H1 (cell line): Measurements from ENCODE around the gene VAPA. TPM values are rescaled to one million over a fixed set of nuclear protein-coding genes. Genes with fewer than 3 reads are reported as not detected.

Experiments
- CTCF ChIA-PET: fragments of 300-600 bp; sonication (Branson Sonifier 250); formaldehyde crosslinking; loops from one replicate; lab custom pipeline; 2021; ENCODE audit not compliant: partially characterized antibody; lab: Charles Lee
- POLR2A ChIA-PET: fragments of 300-600 bp; sonication (Branson Sonifier 250); formaldehyde crosslinking; loops from one replicate; lab custom pipeline; 2021; ENCODE audit warnings: inconsistent platforms; ENCODE audit not compliant: partially characterized antibody; lab: Charles Lee
- DNase-seq, 2 experiments: peaks; one replicate each; pipeline versions ENCODE4 v3.0.0 to v3.0.0-alpha.2; 2010 to 2022; ENCODE audit warnings: low spot score in 2 of 2, low read depth in 1 of 2, mixed read lengths in 1 of 2
- FAIRE-seq: peaks from 2 replicates; lab custom pipeline; 2011; peaks lifted over from hg19 to GRCh38; lab: Jason Lieb, UNC
- H2AFZ ChIP-seq: 2 replicates; pipeline ENCODE4 v1.8.1; 2012; ENCODE audit warnings: low read length, inconsistent platforms
- H2AK5ac ChIP-seq: 2 replicates; pipeline ENCODE4 v1.6.1; 2013; ENCODE audit warnings: low read depth, low read length
- H2BK120ac ChIP-seq: replicated peaks from 2 replicates; pipeline ENCODE3; 2013; ENCODE audit warnings: low read depth, low read length, inconsistent platforms
- H2BK12ac ChIP-seq: 2 replicates; pipeline ENCODE4 v1.6.1; 2013; ENCODE audit warnings: low read depth, low read length
- H2BK15ac ChIP-seq: 2 replicates; pipeline ENCODE4 v1.6.1; 2013; ENCODE audit warnings: low read length
- H2BK20ac ChIP-seq: 2 replicates; pipeline ENCODE4 v1.6.1; 2013; ENCODE audit warnings: low read length
- H2BK5ac ChIP-seq: 2 replicates; pipeline ENCODE4 v1.6.1; 2013; ENCODE audit warnings: low read depth, low read length
- H3K14ac ChIP-seq: 2 replicates; pipeline ENCODE4 v1.6.1; 2013; ENCODE audit warnings: inconsistent platforms; ENCODE audit not compliant: insufficient read length
- H3K18ac ChIP-seq: 2 replicates; pipeline ENCODE4 v1.6.1; 2013; ENCODE audit warnings: low read length; ENCODE audit errors: extremely low read depth
- H3K23ac ChIP-seq: 2 replicates; pipeline ENCODE4 v1.6.1; 2013; ENCODE audit warnings: inconsistent platforms; ENCODE audit not compliant: insufficient read length
- H3K23me2 ChIP-seq: 2 replicates; pipeline ENCODE4 v1.6.1; 2013; ENCODE audit warnings: low read depth, low read length
- H3K27ac ChIP-seq: 2 replicates; pipeline ENCODE4 v1.6.1; 2011; ENCODE audit warnings: low read depth, low read length, inconsistent platforms
- H3K27me3 ChIP-seq, 4 experiments: replicated peaks in 1 of 4; 1 replicate in 1 of 4; 2 replicates in 3 of 4; pipeline versions ENCODE4 v1.6.1 to v1.8.1; 2011 to 2013; ENCODE audit warnings: low read length in 3 of 4, mild to moderate bottlenecking in 3 of 4, inconsistent platforms in 2 of 4, mixed read lengths in 2 of 4, moderate library complexity in 1 of 4; ENCODE audit not compliant: control insufficient read depth in 3 of 4, insufficient read depth in 3 of 4; ENCODE audit errors: extremely low read depth in 1 of 4
- H3K36me3 ChIP-seq, 4 experiments: 2 replicates each; pipeline versions ENCODE4 v1.6.1 to v1.8.1; 2011 to 2013; ENCODE audit warnings: mild to moderate bottlenecking in 4 of 4, low read length in 3 of 4, moderate library complexity in 2 of 4, control low read depth in 1 of 4, inconsistent platforms in 1 of 4; ENCODE audit not compliant: insufficient read depth in 4 of 4, control insufficient read depth in 2 of 4
- H3K4ac ChIP-seq: replicated peaks from 2 replicates; pipeline ENCODE3; 2013; ENCODE audit warnings: low read length, low read depth, mixed read lengths, inconsistent platforms; ENCODE audit not compliant: insufficient read length
- H3K4me1 ChIP-seq, 4 experiments: replicated peaks in 1 of 4; 1 replicate in 1 of 4; 2 replicates in 3 of 4; pipeline versions ENCODE4 v1.6.1 to v1.8.1; 2011 to 2013; ENCODE audit warnings: low read length in 3 of 4, inconsistent platforms in 2 of 4, mixed read lengths in 1 of 4; ENCODE audit not compliant: insufficient read depth in 4 of 4, control insufficient read depth in 3 of 4
- H3K4me2 ChIP-seq, 2 experiments: 2 replicates each; pipeline versions ENCODE4 v1.6.1 to v1.8.1; 2011 to 2013; ENCODE audit warnings: low read depth in 2 of 2, low read length in 2 of 2, control low read depth in 1 of 2, inconsistent platforms in 1 of 2, mild to moderate bottlenecking in 1 of 2; ENCODE audit not compliant: insufficient read depth in 1 of 2
- H3K4me3 ChIP-seq, 4 experiments: fragments of 200-600, 300-600 bp in 1 of 4; sonication (generic), shearing (Covaris generic), sonication (Bioruptor Twin) in 1 of 4; 2 replicates each; pipeline versions ENCODE4 v1.5.1 to v1.8.1; 2011 to 2016; ENCODE audit warnings: low read length in 4 of 4, low read depth in 3 of 4, control low read depth in 2 of 4, inconsistent platforms in 2 of 4, mild to moderate bottlenecking in 2 of 4, mixed read lengths in 1 of 4, moderate library complexity in 1 of 4; ENCODE audit not compliant: insufficient read depth in 2 of 4; ENCODE audit errors: extremely low read depth in 1 of 4
- H3K56ac ChIP-seq: replicated peaks from 2 replicates; pipeline ENCODE3; 2013; ENCODE audit warnings: low read depth, mild to moderate bottlenecking, mixed read lengths, low read length, inconsistent platforms; ENCODE audit not compliant: insufficient read length
- H3K79me1 ChIP-seq: 2 replicates; pipeline ENCODE4 v1.6.1; 2013; ENCODE audit warnings: low read depth, low read length, control low read depth
- H3K79me2 ChIP-seq, 2 experiments: 2 replicates each; pipeline versions ENCODE4 v1.6.1 to v1.8.1; 2012 to 2013; ENCODE audit warnings: low read length in 2 of 2, mild to moderate bottlenecking in 2 of 2, inconsistent platforms in 1 of 2; ENCODE audit not compliant: insufficient read depth in 2 of 2, control insufficient read depth in 1 of 2
- H3K9ac ChIP-seq, 4 experiments: replicated peaks in 1 of 4; 1 replicate in 1 of 4; 2 replicates in 3 of 4; pipeline versions ENCODE4 v1.6.1 to v1.8.1; 2011 to 2013; ENCODE audit warnings: low read depth in 3 of 4, low read length in 3 of 4, control low read depth in 2 of 4, mild to moderate bottlenecking in 2 of 4, moderate library complexity in 2 of 4, inconsistent platforms in 1 of 4; ENCODE audit errors: extremely low read depth in 1 of 4
- H3K9me3 ChIP-seq, 2 experiments: 2 replicates each; pipeline versions ENCODE4 v1.6.1 to v1.8.1; 2012 to 2013; ENCODE audit warnings: mild to moderate bottlenecking in 2 of 2, moderate library complexity in 2 of 2, control low read depth in 1 of 2, inconsistent platforms in 1 of 2, low read depth in 1 of 2, low read length in 1 of 2, mixed read lengths in 1 of 2; ENCODE audit not compliant: insufficient read depth in 2 of 2
- H4K20me1 ChIP-seq, 2 experiments: replicated peaks in 1 of 2; 2 replicates each; pipeline versions ENCODE3 to v1.8.1; 2011 to 2013; ENCODE audit warnings: inconsistent platforms in 2 of 2, low read length in 2 of 2, mild to moderate bottlenecking in 1 of 2; ENCODE audit not compliant: insufficient read depth in 2 of 2, control insufficient read depth in 1 of 2
- H4K5ac ChIP-seq: 2 replicates; pipeline ENCODE4 v1.6.1; 2013; ENCODE audit warnings: low read length, low read depth, mixed read lengths, inconsistent platforms; ENCODE audit not compliant: insufficient read length
- H4K8ac ChIP-seq: 2 replicates; pipeline ENCODE4 v1.8.0; 2013; ENCODE audit warnings: mild to moderate bottlenecking, moderate library complexity, low read length, inconsistent platforms; ENCODE audit not compliant: insufficient read depth; ENCODE audit errors: extremely low read depth
- H4K91ac ChIP-seq: replicated peaks from 2 replicates; pipeline ENCODE3; 2013; ENCODE audit warnings: low read length, mixed read lengths, inconsistent platforms; ENCODE audit not compliant: insufficient read length
- TAF1 ChIP-seq: IDR thresholded peaks from 2 replicates; pipeline ENCODE4 v1.6.1; 2011; ENCODE audit warnings: mild to moderate bottlenecking, low read depth, low read length
- USF2 ChIP-seq: IDR thresholded peaks from 2 replicates; pipeline ENCODE4 v1.6.1; 2011; ENCODE audit warnings: low read length, improper control_type of control experiment
- WGBS, 2 experiments: shearing (Covaris generic) in 1 of 2; methylation state at CpG; one replicate each; pipeline versions ENCODE4 v1.1.6 to v1.1.7; 2013 to 2015; ENCODE audit warnings: low lambda C conversion rate in 2 of 2, mixed read lengths in 2 of 2, inconsistent platforms in 1 of 2, low coverage in 1 of 2, missing lambda C conversion rate in 1 of 2; ENCODE audit not compliant: insufficient replicate concordance in 2 of 2, insufficient coverage in 1 of 2, insufficient read length in 1 of 2; ENCODE audit errors: extremely low coverage in 1 of 2, missing lambda C conversion rate in 1 of 2; 5-methylcytosine and 5-hydroxymethylcytosine counted together
- polyA plus RNA-seq, 7 experiments: library from polyadenylated mRNA; depleted of rRNA in 3 of 7; stranded (reverse) in 5 of 7; unstranded in 2 of 7; fragments of >200 nt in 5 of 7; fragments of 200-250 nt in 2 of 7; gene quantifications; 1 replicate in 5 of 7; 2 replicates in 1 of 7; 4 replicates in 1 of 7; pipeline versions ENCODE4 v1.2.1 to v1.2.3, GENCODE V29; 2011 to 2013; ENCODE audit warnings: missing spikeins in 2 of 7, mixed read lengths in 2 of 7
- total RNA-seq: library from RNA; stranded (reverse); fragmentation: NEBNext Ultra II Directional; extraction: Animal tissue kit (Norgen Biotek cat#: 25700); gene quantifications from 2 replicates; pipeline ENCODE4 v1.2.1, GENCODE V29; 2021

Gene VAPA
- total and polyA plus RNA-seq, 2 of the 8 experiments (the other 6 are each of a cell fraction or from before 2014, with no cell fraction given) = 79.7 to 130 TPM

- Histone ChIP-seq H3K79me1 (no peaks in the 10 kb centered on the region), H2BK12ac (no peak overlapping the region), H3K14ac (no peak overlapping the region), H3K23ac (no peak overlapping the region), H3K4me2 (peak overlapping the region; percentile 67 to 82), H2BK120ac (no peak overlapping the region), H3K36me3 (no peaks in the 10 kb centered on the region), H2AK5ac (no peak overlapping the region), H3K9ac (peak overlapping the region; percentile 4 to 74 (median 50); a peak in 6 of 7 replicates), H3K27me3 (no peaks in the 10 kb centered on the region), H4K20me1 (peaks cover 10 to 18% of the 10 kb centered on the region in 2 experiments), H2AFZ (no peak overlapping the region), H3K56ac (no peak overlapping the region), H2BK15ac (no peak overlapping the region), H4K8ac (no peak overlapping the region), H3K79me2 (peaks cover 41 to 60% of the 10 kb centered on the region in 2 experiments), H3K9me3 (no peaks in the 10 kb centered on the region), H3K23me2 (peaks cover 5% of the 10 kb centered on the region; the same call in 1 of the 2 replicates), H3K18ac (no peak overlapping the region), H3K4me1 (peaks cover 8 to 18% (median 10%) of the 10 kb centered on the region in 4 experiments), H3K4me3 (peak overlapping the region; percentile 66 to 92 (median 80)), H4K5ac (no peak overlapping the region), H3K27ac (no peak overlapping the region), H2BK20ac (no peak overlapping the region), H4K91ac (no peak overlapping the region), H2BK5ac (no peak overlapping the region; the same call in 1 of the 2 replicates), H3K4ac (no peak overlapping the region)
- FAIRE-seq (no peak), DNase-seq (no peak)
- CTCF ChIA-PET = interaction anchor here (0.6 kb wide), 1 partner anchor 751 kb away, joined by 4 read pairs; no protein-coding TSS in a partner anchor
- POLR2A ChIA-PET = interaction anchor here (0.7 to 3.3 kb wide), 8 partner anchors 9 to 300 kb away, joined by 3 to 14 read pairs (median 4); no protein-coding TSS in a partner anchor
- no peak for TF ChIP-seq USF2
- TF ChIP-seq TAF1 = no peak
- WGBS, 2 experiments = 40 to 100% methylated on average over 1 to 5 of the region's 5 CpGs
Observed at GRCh38 chr18:9915291-9916076, 1.7 kb downstream of the VAPA start.
